Measurements from ENCODE around the gene BICDL2. TPM values are rescaled to one million over a fixed set of nuclear protein-coding genes. Genes with fewer than 3 reads are reported as not detected.

Gene BICDL2
- total and polyA plus RNA-seq, 9 of the 15 experiments (the other 6 are each of a cell fraction or from before 2014, with no cell fraction given), result 0.09 to 0.28 (median 0.09) TPM; not detected in 6

DNA sequence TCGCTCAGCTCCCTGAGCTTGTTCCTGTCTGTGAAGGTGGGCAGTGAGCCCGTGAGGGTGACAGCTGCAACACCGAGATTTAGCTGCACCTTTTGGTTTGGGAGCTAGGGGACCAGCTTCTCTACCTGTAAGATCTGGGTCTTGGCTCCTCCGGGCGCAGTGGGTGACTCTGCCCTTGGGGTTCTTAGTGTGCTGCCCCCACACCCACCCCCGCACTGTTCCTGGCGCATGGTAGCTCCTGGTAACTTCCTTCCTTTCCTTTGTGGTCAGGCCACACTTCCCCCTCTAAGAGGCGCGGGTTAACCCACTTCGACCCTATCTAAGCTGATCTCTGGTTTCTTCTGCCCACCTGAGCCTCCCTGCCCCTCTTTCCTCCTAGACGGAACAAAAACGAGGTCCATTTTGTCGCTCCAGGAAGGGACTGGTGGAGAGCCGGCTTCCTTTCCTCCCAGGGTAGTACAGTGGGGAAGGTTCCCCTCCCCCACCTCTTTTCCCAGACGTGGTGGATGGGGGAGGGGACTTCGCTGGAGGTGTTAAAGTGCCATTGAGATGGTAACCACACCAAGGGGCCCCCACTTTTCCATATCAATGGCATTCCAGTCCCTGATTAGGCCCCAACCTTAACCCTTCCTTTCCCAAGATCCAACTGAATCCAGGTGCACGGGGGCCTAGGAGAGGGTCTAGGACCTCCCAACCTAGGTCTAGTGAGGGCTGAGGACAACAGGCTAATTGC lies 28.6 kb downstream of the BICDL2 start (continued):
- TF ChIP-seq, protein P1, sequence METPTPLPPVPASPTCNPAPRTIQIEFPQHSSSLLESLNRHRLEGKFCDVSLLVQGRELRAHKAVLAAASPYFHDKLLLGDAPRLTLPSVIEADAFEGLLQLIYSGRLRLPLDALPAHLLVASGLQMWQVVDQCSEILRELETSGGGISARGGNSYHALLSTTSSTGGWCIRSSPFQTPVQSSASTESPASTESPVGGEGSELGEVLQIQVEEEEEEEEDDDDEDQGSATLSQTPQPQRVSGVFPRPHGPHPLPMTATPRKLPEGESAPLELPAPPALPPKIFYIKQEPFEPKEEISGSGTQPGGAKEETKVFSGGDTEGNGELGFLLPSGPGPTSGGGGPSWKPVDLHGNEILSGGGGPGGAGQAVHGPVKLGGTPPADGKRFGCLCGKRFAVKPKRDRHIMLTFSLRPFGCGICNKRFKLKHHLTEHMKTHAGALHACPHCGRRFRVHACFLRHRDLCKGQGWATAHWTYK (CRISPR knock-in tag; IDR thresholded peaks at IDR 0.05), result peak; percentile 22; the same call in 1 of the 2 replicates
- TF ChIP-seq SLC30A9 (CRISPR knock-in tag; IDR thresholded peaks at IDR 0.05), result no peak
- TF ChIP-seq CTBP1 (IDR thresholded peaks at IDR 0.05; ENCODE audit: borderline replicate concordance), result peak; percentile 73
- TF ChIP-seq TAF7 (tag; IDR thresholded peaks at IDR 0.05), result peak; percentile 61; the same call in 1 of the 2 replicates
- TF ChIP-seq, protein P2, sequence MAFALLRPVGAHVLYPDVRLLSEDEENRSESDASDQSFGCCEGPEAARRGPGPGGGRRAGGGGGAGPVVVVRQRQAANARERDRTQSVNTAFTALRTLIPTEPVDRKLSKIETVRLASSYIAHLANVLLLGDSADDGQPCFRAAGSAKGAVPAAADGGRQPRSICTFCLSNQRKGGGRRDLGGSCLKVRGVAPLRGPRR (CRISPR knock-in tag; IDR thresholded peaks at IDR 0.05), result no peak
- no peak for TF ChIP-seq CAMTA2 (CRISPR knock-in tag; conservative IDR thresholded peaks at IDR 0.05)
- TF ChIP-seq, protein P3, sequence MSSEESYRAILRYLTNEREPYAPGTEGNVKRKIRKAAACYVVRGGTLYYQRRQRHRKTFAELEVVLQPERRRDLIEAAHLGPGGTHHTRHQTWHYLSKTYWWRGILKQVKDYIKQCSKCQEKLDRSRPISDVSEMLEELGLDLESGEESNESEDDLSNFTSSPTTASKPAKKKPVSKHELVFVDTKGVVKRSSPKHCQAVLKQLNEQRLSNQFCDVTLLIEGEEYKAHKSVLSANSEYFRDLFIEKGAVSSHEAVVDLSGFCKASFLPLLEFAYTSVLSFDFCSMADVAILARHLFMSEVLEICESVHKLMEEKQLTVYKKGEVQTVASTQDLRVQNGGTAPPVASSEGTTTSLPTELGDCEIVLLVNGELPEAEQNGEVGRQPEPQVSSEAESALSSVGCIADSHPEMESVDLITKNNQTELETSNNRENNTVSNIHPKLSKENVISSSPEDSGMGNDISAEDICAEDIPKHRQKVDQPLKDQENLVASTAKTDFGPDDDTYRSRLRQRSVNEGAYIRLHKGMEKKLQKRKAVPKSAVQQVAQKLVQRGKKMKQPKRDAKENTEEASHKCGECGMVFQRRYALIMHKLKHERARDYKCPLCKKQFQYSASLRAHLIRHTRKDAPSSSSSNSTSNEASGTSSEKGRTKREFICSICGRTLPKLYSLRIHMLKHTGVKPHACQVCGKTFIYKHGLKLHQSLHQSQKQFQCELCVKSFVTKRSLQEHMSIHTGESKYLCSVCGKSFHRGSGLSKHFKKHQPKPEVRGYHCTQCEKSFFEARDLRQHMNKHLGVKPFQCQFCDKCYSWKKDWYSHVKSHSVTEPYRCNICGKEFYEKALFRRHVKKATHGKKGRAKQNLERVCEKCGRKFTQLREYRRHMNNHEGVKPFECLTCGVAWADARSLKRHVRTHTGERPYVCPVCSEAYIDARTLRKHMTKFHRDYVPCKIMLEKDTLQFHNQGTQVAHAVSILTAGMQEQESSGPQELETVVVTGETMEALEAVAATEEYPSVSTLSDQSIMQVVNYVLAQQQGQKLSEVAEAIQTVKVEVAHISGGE (CRISPR knock-in tag; IDR thresholded peaks at IDR 0.05), result peak in 1 of 3 experiments; percentile 92; a peak in 2 of 6 replicates
- TF ChIP-seq LEF1 (IDR thresholded peaks at IDR 0.05), result peak; percentile 93
- TF ChIP-seq EHMT2 (IDR thresholded peaks at IDR 0.05), result peak; percentile 23; the same call in 1 of the 2 replicates
- peak; percentile 44; the same call in 1 of the 2 replicates for TF ChIP-seq TOE1 (IDR thresholded peaks at IDR 0.05; ENCODE audit: borderline replicate concordance)
- TF ChIP-seq TOE1 (CRISPR knock-in tag; IDR thresholded peaks at IDR 0.05; ENCODE audit: borderline replicate concordance, low read depth), result no peak
- TF ChIP-seq, protein P4, sequence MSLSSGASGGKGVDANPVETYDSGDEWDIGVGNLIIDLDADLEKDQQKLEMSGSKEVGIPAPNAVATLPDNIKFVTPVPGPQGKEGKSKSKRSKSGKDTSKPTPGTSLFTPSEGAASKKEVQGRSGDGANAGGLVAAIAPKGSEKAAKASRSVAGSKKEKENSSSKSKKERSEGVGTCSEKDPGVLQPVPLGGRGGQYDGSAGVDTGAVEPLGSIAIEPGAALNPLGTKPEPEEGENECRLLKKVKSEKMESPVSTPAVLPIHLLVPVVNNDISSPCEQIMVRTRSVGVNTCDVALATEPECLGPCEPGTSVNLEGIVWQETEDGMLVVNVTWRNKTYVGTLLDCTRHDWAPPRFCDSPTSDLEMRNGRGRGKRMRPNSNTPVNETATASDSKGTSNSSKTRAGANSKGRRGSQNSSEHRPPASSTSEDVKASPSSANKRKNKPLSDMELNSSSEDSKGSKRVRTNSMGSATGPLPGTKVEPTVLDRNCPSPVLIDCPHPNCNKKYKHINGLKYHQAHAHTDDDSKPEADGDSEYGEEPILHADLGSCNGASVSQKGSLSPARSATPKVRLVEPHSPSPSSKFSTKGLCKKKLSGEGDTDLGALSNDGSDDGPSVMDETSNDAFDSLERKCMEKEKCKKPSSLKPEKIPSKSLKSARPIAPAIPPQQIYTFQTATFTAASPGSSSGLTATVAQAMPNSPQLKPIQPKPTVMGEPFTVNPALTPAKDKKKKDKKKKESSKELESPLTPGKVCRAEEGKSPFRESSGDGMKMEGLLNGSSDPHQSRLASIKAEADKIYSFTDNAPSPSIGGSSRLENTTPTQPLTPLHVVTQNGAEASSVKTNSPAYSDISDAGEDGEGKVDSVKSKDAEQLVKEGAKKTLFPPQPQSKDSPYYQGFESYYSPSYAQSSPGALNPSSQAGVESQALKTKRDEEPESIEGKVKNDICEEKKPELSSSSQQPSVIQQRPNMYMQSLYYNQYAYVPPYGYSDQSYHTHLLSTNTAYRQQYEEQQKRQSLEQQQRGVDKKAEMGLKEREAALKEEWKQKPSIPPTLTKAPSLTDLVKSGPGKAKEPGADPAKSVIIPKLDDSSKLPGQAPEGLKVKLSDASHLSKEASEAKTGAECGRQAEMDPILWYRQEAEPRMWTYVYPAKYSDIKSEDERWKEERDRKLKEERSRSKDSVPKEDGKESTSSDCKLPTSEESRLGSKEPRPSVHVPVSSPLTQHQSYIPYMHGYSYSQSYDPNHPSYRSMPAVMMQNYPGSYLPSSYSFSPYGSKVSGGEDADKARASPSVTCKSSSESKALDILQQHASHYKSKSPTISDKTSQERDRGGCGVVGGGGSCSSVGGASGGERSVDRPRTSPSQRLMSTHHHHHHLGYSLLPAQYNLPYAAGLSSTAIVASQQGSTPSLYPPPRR (CRISPR knock-in tag; IDR thresholded peaks at IDR 0.05; ENCODE audit: borderline replicate concordance), result no peak
- TF ChIP-seq BRD9 (IDR thresholded peaks at IDR 0.05; ENCODE audit: low read depth, partially characterized antibody), result peak; percentile 61
- TF ChIP-seq, protein P5, sequence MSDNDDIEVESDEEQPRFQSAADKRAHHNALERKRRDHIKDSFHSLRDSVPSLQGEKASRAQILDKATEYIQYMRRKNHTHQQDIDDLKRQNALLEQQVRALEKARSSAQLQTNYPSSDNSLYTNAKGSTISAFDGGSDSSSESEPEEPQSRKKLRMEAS (CRISPR knock-in tag; IDR thresholded peaks at IDR 0.05), result 0 out of 2 replicates have a peak, but pooled peaks have one; percentile 17
- peak; percentile 25; the same call in 1 of the 2 replicates for TF ChIP-seq POLR2G (IDR thresholded peaks at IDR 0.05; ENCODE audit: low read depth, low read length)

Measured in K562 (cell line).